ENCODE results near the gene EEA1.
A peak's percentile ranks its signal among the peaks of the same experiment; 100 is the strongest.

The EEA1 gene

DNA sequence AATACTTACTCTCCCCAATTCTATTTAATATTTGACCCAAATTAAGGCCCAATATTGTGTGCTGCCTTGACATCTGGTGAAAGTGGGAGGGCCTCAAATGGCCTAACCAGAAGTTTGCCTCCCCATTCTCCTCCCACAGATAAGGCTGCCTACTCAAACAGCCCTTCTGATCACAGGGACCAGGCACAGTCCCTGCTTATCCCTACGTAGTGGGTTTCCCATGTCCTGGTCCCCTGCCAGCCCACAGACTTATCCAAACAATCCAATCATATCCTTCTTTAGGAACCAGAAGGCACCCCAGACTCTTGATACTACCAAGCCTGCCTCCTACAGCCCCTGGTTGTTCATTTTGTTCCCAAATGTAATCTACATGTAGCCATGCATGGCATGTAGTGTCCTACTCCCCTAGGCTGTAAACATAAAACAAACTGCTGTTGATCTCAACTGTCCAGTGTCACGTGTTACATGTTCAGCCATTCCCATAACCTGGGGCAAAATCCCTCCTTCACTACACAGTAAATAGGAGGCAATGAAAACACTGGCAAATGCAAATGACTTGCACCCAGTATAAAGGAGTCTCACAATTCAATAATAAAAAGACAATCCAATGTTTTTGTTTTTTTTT lies 49.3 kb downstream of the EEA1 start:
- no peak for DNase-seq (ENCODE audit: low read depth)

DNA sequence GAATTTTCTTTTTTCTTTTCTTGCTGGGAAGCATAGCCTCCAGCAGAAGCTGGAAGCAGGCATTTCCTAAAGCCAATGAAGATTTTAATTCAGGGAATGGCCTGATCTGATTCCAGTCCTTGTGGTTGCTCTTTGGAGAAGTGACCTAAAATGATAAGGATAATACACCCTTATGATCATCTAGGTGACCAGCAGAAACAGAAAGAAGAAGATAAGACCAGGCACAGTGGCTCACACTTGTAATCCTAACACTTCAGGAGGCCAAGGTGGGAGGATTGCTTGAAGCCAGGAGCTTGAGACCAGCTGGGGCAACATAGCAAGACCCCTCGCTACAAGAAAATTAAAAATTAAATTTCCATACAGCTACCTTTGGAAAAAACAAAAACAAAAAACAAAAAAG lies 51.2 kb downstream of the EEA1 start:
- DNase-seq (ENCODE audit: low read depth), result no peak

DNA sequence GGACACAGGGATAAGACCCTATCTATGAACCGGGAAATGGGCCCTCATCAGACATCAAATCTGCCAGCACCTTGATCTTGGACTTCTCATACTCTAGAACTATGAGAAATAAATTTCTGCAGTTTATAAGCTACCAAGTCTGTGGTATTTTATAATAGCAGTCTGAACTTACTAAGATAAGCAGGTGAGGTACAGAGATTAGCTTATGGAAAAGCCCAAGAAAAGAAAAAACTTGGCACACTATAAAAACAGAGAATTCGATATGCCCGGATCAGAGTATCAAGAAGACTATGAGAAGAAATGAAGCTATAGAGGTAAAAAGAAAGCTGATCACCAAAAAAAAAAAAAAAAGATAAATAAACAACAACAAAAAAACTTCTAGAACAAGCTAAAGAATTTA lies 52.6 kb downstream of the EEA1 start:
- no peak for DNase-seq (ENCODE audit: low read depth)

DNA sequence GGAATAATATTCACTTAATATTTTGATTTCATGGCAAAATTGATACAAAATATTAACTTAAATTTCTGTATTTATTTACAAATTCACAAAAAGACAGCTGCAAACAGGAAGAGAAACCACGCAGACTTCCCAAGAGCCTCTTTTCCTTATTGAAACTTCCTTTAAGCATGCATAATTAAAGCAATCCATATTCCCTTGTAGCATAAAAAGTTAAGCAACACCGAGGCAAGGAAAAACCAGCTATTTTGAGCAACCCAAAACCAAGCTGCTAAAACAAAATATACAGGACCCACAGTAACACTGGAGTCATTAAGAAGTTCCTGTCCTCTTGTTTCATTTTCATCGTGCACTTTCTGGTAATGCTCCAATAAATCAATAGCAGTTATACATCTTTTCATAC lies 58.0 kb downstream of the EEA1 start:
- DNase-seq (ENCODE audit: low read depth), result no peak

DNA sequence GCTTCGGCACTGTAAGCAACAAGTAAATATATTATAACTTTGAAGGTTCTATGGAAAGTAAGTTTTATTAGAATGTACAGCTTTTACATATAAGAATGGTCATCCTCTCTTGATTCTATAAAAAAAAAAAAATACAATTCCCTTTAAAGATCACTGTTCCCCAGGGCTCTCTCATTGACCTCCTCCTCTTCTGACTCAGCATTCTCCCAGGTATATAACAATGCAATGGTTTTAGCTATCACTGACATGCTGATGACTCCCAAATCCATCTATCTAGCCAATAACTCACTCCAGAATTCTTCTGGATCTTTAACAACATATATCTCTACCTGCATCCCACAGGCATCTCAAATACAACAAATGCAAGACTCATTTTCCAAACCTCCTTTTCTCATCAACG lies 62.7 kb downstream of the EEA1 start:
- DNase-seq (ENCODE audit: low read depth), result no peak

DNA sequence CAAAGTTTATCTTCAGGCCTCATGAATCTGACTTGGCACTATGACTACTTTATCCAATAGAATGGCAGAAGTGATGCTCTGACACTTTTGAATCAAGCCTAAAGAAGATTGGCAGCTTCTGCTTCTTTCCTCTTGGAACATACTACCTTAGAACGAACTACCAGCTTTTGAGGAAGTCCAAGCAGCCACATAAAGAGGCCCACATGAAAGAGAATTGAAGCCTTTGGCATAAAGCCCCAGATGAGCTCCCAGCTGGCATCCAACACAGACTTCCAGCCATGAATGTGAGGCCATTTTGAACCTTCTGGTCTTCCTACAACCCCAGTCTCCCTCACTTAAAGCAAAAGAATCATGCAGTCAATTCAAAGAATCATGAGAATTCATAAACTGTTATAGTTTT lies 65.8 kb downstream of the EEA1 start:
- DNase-seq (ENCODE audit: low read depth), result no peak

DNA sequence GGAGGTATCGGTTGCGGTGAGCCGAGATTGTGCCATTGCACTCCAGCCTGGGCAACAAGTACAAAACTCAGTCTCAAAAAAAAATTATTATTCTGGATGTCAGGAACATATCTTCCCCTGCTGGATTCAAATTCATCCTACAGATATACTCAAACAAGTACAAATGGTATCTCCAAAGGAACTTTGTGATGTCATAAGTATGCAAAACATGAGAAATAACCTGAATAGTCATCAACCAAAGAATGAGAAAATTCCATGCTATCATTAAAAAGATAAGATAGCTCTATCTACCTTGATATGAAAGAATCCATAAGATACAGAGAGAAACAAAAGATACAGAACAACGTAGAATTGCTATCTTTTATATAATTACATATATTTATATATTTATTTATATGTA lies 67.7 kb downstream of the EEA1 start:
- DNase-seq (ENCODE audit: low read depth), result no peak

DNA sequence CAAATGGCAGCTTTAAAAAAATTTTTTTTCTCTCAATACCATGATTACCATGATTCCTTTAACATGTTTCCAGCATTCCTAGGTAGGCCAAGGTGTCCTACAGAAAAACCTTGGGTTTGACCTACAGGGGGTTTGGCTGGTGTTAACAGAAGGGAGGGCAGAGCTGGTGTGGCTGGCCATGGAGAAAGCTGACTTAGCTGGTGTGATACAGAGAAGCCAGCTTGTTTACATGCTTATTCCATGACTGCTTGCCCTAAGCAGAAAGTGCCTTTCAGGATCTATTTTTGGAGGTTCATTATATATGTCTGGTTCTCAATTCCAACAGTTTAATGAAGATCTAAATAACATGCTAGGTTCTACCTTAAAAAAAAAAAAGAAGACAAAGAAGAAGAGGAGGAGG lies 68.6 kb downstream of the EEA1 start:
- no peak for DNase-seq (ENCODE audit: low read depth)

DNA sequence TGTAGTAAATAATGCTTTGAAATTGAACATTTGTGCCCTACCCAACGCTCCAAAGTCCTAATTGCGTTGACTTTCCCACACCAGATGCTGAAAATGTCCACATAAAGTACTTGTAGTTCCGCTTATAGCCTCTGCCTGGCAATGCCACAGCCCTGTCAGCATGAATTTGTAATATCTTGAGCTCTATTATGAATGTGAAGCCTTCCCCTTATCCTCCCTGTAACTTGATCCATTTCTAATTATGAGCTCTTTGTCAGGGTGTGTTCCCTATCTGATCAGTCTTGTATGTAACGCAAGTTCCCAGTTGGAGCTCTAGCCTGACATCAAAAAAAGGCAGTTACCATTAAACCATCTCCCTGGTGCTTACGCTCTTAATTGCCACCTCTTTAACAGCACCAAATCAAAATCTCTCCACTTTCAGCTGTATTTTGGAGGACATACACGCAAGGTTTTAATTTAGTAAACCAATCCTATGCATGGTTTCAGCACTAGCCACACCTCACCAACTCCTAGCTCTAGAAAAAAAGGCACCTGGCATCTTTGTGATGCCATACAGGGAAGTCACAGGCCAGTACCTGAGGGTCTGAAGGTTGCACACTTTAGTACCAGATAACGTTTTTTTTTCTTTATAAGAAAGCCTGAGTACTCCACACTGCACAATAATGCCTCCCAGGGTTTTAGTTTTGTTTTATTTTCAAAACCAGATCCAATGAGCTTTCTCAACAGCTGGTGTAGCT lies 69.3 kb downstream of the EEA1 start:
- no peak for DNase-seq (ENCODE audit: low read depth)

DNA sequence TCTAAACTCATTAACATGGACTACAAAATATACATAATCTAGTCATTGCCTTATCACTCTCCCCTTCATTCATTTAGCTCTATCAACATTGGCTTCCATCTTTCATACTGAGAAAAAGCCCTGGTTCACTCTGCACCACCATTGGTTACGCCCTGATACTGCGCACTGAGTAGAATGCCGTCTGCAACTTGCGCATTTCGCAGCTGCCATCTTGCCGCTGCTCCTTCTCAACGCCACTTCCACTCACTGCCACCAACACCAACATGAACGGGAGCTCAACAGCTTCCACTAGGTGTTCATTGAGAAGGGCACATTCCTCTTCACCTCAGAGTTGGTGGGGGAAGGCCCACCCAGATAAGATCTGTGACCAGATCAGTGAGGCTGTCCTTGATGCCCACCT lies 71.3 kb downstream of the EEA1 start:
- DNase-seq (ENCODE audit: low read depth), result no peak

DNA sequence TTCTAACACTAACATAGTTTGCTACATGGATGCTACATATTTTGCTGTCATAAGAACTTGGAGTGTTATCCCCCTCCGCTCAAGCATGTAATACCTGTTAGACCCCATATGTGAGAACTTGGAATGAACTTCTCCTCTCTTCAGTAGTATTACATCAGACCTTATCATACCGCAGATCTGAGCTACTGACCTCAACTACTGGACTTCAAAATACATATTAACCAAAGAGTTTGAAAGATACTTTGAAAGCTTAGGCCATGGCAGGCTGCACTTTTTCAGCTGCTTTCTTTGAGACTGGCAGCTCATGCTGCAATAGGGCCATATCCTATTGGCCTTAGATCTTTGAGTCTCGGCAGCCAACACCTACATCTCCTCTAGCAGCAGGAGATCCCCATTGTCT lies 74.8 kb downstream of the EEA1 start:
- DNase-seq (ENCODE audit: low read depth), result no peak

DNA sequence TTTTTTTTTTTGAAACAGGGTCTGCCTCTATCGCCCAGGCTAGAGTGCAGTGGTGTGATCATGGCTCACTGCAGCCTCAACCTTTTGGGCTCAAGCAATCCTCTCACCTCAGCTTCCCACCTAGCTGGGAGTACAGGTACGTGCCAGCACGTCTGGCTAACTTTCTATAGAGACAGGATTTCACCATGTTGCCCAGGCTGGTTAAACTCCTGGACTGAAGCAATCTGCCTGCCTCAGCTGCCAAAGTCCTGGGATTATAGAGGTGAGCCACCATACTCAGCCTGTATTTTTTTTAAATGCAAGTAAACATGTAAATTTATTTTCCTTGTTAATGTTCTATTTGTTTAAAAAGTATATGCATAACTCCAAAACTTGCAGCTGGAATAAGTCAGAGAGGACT lies 80.4 kb downstream of the EEA1 start:
- DNase-seq (ENCODE audit: low read depth), result no peak

DNA sequence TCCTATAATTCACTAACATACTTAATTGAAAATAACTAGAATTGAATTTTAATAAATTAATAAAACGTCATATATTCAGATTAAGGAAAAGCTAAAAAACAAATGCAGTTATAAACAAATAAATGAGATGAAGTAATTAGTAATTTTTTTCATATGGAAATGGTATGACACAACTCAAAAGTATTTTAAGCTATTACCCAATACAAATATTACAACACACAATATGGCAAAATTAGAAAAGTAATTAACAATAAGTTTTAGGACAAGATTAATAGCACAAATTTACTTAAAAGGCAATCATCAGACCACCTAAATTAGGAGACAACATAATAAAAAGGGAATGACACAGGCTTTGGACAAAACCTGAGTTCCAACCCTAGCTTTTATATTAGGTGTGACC lies 81.7 kb downstream of the EEA1 start:
- DNase-seq (ENCODE audit: low read depth), result no peak

DNA sequence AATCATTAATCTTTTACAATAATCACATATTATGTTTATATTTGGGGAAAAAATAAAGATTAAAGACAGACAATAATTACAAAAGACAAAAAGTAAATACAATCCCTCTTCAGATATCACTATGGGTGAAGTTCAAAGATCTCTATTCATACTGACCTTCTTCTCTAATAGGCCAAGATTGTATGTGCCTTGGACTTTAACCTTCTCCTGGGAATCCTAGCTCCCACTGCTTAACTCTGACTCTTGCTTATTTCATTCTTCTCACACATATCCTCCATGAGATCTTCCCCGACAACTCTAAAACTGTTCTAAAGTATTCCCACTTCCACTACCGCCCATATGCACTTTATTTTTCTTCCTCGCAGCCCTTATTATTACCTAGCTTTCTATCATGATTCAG lies 83.8 kb downstream of the EEA1 start:
- no peak for DNase-seq (ENCODE audit: low read depth)

DNA sequence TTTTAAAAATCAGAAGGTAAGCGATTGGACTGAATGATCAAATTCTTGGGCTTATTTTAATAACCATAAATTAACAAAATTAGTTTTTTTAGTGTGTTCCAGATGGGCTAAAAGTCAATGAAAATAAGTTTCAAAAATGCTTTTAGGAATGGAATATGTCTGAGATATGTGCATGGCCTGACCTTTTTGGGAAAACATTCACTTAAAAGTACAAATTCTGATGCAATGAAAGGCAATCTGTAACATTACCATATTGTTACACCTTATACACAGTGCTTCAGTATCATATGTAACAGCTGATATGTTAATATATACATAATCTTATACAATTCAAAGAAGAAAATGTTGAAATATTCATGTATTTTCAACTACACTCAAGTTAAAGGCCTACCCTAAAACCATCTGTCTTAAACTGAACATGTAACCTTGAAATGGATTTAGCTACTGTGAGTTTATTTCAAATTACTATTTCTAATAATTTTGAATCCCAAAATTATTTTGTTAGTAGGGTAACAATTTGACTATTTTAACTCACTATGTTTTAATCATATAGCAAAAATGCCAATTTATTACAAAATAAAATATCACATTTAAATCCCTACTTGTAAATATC lies 84.8 kb downstream of the EEA1 start:
- DNase-seq (ENCODE audit: low read depth), result peak; percentile 61

DNA sequence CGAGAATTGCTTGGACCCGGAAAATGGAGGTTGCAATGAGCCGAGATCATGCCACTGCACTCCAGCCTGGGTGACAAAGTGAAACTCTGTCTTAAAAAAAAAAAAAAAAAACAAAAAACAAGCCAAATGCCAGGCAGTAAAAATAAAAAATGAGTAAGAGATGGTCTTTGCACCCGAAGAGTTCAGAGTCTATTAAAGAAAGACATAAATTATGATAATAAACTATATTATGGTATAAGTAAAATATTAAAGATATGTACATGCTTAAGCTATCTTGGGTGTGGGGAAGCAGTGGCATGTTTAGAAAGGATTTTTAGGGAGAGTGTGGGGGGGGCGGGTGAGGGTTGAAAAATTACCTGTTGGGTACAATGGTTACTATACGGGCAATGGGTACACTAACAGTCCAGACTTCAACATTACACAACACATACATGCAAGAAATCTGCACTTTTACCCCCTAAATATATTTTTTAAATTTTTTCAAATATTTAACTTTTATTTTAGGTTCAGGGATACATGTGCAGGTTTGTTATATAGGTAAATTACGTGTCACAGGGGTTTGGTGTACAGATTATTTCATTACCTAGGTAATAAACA lies 99.3 kb downstream of the EEA1 start:
- no peak for DNase-seq (ENCODE audit: low read depth)

DNA sequence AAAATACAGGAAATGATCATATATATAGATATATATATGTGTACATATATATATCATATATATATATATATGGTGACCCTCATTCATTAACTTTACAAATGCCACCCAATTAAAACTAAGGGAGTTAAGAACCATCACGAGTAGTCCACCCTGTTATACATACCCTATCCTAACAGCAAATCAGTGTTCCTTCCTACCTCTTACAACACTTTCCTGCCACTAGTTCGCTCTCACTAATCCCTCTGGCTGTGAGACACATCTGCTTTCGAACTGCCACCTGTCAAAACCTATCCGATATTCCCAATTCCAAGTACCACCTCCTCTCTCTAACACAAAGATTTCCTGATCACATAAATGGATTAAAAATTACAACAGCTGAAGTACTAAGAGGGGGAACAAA lies 100.5 kb downstream of the EEA1 start:
- DNase-seq (ENCODE audit: low read depth), result no peak

DNA sequence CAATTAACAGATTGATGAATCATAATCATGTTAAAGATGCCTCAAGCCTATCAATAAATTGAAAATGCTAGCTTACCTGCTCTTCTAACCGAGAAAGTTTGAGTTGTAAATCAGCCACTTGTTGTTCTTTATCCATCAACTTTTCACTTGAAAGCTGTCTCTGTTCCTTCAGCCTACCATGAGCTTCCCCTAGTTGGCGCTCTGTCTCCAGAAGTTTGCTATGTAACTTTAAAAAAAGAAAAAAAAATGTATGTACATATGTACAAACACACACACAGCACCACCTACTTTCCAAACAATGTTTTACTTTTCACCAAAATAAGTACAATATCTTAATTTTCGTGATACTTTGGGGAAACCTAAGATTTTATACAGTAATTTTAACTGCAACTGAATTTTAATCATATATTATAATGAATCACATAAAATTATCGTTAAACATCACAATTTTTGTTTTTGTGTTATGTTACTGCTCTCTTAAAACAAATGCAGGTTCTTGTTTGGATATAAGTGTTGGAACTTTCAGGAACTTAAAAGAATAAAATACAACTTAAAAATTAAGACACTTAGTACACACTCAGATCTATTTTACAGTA lies 101.2 kb downstream of the EEA1 start:
- peak; percentile 51 for DNase-seq (ENCODE audit: low read depth)

DNA sequence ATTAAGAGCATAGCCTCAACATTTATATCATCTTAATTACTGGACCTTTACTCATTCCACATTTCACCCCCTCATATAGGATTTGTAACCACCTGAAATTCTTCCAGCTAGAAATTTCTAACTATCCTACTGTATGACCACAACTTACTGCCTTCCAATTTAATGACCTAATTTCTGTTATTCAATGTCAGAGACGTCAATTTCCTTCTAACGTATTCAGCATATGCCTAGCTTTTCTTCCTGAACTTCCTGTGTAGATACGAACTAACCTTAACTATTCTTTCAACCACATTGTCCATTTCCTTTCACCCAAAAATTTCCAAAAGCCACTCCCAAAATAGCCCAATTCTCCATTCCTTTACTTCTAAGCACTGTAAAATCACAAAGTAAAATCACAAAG lies 108.0 kb downstream of the EEA1 start:
- no peak for DNase-seq (ENCODE audit: low read depth)

DNA sequence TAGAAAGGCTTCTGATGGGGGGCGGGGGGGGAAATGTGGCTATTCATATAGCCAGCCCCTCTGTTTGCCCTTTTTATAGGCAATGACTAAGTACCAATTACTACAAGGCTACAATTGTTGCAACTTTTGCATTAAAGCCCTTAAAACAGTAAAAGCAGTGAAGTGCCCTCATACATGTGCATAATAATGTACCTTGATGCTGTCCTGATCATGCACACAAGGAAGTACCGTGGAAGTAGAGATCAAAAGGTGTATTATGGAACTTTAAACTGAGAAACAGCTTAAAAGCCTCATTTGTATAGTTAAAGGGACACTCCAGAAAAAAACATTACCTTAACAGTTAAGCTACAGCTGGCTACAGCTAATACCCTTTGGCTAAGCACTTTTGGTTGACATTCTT lies 114.5 kb downstream of the EEA1 start:
- DNase-seq (ENCODE audit: low read depth), result no peak

DNA sequence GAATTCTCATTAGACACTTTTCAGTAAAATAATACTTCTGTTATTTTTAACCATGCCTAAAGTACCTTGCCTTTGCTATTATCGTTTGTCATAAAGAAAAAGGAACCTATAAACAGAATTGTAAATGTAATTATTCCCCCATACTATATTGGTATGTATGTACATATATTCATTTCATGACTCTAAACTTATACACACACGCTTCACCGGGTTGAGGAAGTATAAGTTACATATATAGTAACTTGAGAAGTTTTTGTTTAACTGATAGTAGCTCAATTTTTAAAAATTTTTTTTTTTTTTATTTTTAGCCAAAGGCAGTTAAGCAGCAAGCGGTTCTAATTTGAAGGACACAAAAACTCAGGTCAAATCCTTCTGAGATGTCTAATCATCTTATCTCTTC lies 118.7 kb downstream of the EEA1 start:
- no peak for DNase-seq (ENCODE audit: low read depth)

DNA sequence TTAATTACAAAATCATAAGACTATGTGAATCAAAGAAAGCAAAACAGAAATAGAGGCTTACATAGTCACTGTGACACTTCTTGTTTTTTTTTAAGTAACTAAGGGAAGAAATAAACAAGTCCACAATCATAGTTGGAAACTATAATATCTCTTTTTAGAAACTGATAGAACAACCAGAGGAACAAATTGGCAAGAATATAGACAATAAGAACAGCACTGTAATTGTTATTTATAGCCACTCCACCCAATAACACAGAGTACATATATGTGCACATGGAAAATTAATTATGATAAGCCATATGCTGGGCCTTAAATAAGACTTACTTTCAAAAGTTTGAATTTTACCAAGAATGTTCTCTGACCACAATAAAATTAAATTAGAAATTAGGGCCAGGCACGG lies 125.2 kb downstream of the EEA1 start:
- DNase-seq (ENCODE audit: low read depth), result no peak

DNA sequence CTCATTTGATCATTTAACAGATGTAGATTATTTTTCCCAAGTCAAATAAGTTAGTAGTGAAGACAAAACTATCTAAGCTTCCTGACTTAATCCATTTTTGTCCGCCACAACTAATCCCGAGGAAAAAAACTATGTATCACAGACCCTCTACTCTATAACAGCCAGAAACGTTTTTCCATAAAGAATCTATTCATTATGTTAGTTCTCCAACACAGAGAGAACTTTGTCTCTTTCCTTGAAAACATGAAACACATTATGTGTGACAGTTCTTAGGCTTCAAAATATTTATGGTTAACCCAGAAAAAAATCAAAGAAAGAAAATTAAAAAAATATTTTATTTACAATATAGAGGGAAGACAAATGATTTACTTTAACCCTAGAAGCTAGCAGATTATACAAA lies 126.2 kb downstream of the EEA1 start:
- DNase-seq (ENCODE audit: low read depth), result no peak
